H4 (cell line): ENCODE data around the gene PKDCC. TPM values are rescaled to one million over a fixed set of nuclear protein-coding genes. Genes with fewer than 3 reads are reported as not detected.
"Not testable (repeated sequence)": the region's sequence is repeated elsewhere in the genome, so short reads cannot be mapped to it uniquely, and the experiment has no call there.

ENCODE experiments used
- DNase-seq: peaks from one replicate; pipeline ENCODE4 v3.0.0-alpha.2; 2015; ENCODE audit warnings: low spot score
- total RNA-seq: library from RNA; depleted of rRNA; stranded (reverse); fragments of >200 nt; shearing (Covaris generic); gene quantifications from 2 replicates; pipeline ENCODE4 v1.2.3, GENCODE V29; 2014

Gene PKDCC
- total RNA-seq, 1 experiment from 2014 or later, result 10.2 TPM

DNA sequence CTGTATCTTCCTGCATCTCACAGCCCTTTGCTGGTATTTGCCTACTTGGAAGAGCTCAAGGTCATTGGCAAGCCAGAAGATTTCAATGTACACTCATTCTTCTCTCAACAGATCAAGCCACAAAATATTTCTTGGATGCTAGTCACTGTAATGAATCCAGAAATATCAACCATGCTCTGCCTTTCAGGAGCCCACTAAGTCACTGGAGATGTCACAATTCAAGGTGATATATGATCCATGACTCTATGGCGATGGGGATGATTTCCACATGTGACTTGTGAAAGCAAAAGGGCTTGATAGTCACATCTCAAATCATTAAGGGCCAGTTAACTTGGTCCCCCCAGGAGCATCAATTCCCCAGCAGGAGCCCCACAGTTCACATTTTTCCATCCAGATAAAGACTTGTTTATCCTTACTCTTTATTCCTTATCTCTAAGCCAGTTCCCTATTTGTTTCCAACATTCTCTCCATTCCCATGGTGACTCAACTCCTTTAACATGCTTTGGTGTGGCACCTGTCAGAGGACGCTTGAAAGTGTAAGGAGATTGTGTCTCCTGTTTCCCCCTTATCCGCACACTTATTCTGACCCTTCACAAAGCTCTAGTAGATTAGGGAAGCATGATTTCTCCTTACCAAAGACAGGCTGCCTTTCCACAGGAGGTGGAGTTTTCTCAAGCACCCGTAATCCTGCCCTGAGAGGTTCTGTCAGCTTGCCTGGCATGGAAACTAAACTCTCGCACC lies 15.8 kb downstream of the PKDCC start:
- DNase-seq, result no peak

DNA sequence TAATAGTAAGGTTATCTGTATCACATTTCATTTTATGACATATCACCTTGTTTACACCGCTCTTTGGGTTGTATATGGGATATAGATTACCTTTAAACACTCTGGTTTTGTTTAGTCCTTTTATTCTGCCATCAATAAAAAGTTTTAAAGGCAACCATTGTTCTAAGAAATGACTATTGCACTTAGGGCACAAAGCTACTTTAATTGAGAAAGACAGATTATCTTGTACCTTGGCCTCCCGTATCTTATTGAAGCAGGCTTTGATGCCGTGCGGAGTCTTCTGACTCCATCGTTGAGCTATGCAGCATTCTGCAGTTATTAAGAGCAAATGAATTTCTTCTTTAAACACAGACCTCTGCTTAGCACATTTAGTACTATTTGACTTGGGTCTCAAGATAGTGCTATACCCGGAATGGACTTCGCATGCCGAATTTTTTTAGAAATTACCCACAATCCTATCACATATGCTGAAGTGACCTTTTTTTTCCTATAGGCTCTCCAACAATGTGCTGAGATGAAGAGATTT lies 16.7 kb downstream of the PKDCC start:
- no peak for DNase-seq

DNA sequence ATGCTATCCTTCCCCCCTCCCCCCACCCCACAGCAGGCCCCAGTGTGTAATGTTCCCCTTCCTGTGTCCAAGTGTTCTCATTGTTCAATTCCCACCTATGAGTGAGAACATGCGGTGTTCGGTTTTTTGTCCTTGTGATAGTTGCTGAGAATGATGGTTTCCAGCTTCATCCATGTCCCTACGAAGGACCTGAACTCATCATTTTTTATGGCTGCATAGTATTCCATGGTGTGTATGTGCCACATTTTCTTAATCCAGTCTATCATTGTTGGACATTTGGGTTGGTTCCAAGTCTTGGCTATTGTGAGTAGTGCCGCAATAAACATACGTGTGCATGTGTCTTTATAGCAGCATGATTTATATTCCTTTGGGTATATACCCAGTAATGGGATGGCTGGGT lies 17.9 kb downstream of the PKDCC start:
- not testable (repeated sequence) for DNase-seq

DNA sequence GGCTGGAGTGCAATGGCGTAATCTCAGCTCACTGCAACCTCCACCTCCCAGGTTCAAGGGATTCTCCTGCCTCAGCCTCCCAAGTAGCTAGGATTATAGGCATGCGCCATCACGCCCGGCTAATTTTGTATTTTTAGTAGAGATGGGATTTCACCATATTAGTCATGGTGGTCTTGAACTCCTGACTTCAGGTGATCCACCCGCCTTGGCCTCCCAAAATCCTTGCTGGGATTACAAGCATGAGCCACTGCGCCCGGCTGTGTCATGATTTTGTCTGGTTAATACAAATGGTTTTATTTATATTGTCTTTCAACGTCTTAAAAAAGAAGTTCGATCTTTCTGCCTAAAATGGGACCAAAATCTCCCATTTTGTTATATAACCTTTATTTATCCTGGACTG lies 19.2 kb downstream of the PKDCC start:
- DNase-seq, result not testable (repeated sequence)

DNA sequence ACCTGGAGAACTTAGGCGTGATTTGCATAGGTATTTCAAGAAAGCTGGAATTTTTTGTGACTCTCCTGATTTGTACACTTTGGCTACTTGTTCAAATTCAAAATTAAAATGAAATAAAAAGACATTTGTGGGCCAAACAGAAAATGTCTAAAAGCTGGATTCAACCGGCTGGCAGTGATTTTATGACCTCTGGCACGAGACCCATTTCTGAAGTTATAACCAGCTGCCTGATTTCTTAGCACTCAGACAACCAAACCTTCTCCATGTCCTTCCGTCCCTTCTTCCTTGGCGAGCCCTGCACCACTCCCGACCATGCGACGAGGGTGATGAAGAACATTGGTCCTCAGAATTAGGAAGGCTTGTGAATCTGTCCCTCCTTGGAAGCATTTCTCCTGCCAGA lies 19.7 kb downstream of the PKDCC start:
- no peak for DNase-seq

DNA sequence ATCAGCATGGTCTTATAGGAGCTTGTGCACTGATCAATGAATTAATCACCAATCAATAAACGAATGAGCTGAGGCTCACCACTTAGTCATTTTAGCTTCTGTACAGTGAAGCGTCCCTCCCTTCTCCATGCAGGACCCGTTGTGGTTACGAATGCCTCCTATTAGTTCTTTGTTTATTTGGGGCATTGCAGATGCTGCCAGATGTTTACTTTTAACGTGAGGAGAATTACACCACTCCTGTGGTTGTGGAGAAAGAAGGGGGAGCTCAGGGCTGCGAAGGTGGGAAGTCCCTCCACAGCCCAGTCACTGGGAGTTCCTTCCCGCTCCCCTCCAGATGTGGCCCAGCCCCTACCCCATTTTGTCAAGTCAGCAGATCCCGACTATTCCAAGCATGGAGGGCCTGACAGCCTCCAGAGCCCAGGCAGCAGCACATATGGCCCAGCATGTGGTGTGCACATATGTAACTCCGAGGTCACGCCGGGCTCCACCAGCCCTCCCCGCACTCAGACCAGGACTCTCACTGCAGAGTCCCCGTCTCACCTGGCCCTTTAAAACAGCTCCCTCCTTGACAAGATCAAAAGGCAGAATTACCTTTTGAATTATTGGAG lies 20.9 kb downstream of the PKDCC start:
- DNase-seq, result peak; percentile 70

DNA sequence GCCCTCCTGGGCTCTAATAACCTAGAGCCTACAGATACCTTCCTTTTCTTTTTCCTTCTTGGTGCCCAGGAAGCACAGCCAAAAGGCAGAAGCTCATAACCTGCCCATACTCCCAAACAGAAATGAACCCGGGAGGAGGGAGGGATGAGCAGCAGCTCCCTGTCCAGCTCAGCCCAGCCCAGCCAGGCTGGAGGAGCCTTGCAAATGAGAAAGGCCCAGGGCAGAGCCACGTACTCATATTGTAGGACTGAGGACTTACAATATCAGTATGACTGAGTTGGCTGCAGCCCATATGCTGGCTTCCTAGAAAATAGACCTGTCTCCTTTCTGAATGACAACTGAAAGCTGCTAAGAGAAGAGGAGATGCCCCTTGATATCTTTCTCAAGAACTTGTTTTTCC lies 21.7 kb downstream of the PKDCC start:
- DNase-seq, result no peak

DNA sequence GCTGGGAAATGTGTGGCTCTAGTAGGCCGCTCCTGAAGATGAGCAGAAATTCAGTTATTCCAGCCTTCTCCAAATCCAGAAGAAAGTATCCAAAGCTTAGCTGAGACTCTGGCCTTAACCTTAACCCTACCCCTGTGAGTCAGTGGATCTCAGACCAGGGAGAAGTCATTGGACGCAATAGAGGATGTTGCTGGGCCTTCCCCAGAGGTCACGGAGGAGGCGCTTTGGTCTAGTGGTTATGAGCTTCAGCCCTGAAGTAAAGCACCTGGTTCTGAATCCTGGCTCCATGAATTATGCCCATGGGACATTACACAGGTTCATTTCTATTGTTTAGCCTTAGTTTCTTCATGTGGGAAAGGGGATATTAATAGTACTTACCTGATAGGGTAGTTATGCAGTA lies 24.0 kb downstream of the PKDCC start:
- no peak for DNase-seq

DNA sequence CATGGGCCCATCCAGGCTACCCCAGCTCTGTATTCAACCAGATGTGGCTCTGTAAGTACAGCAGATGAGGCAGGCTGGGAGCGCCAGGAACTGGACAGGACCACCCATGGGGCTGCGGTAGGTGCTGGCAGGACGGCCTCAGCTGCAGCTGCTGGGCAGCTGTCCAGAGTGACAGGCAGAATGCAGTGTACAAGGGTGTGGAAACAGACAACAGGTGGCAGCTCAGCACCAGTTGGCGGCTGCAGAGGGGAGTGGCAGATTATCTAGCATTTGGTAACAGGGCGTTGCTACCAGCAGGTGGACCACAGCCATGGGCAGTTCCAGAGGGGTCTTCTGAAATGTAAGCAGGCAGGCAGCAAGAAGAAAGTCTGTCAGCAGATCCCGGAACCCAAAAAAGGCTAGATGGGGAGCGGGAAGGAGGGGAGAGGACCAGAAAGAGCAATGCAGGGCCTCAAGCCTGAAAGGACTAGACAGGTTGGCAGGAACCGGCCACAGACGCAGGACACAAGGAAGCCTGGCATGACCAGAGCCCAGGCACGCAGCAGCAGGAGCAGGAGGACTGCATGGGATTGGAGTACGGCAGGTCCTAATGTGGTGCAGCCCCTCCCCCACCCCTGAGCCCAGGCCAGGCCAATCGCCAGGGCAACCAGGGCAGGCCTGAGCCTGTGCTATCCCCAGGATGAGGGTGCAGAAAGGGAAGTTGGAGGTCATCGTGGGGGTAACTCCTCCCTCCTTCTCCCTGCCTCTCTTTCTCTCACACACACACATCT lies 24.7 kb downstream of the PKDCC start:
- DNase-seq, result no peak

DNA sequence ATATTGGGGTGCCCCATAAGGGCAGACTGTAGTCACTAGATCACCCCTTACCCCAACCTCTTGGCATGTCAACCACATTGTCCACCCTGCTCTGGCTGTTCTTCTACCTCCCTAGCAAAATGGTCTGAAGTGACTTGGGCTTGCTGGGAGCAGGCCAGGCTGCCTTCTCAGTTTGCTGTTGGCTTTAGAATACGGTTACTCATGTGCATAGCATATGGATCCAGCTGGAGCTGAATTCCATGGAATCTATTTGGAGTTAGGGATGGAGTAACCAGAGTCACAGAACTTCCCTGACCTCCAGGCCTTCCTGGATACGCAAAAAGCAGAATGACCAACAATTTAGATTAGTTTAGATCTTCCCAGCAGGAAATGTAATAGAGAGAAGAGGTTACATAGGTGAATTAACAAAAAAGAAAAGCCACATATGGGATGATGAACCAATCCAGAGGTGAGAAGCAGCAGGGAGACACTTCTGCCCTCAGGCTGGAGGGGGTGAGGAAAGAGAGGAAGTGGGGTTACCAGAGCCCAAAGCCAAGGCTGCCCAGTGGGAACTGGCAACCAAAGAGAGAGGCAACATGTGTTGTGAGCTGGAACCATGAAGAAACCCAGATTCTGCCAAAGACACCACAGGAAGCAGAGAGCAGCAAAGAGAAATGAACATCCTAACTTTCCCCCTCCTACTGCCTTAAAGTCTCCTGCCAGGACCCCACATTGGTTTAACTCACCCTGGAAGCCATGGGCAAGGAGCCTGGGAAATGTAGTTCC lies 26.1 kb downstream of the PKDCC start:
- no peak for DNase-seq

DNA sequence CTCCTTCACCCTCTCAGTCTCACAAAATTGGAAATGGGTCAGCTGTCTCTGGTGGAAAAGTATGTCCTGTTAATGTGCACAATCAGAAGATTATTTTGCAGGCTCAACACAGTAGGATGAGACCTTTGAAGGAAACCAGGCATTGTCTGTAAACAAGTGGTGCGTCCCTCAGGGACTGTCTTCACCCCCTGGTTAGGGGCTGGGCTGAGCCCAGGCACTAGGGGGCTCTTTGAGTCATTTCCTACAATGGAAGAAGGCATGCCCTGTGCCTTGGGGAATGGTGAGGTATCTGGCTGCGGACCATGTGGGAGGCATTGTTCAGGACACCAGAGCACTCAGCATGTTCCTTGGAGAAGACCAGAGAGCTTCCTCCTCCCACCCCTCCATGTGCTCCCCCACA lies 26.8 kb downstream of the PKDCC start:
- no peak for DNase-seq

DNA sequence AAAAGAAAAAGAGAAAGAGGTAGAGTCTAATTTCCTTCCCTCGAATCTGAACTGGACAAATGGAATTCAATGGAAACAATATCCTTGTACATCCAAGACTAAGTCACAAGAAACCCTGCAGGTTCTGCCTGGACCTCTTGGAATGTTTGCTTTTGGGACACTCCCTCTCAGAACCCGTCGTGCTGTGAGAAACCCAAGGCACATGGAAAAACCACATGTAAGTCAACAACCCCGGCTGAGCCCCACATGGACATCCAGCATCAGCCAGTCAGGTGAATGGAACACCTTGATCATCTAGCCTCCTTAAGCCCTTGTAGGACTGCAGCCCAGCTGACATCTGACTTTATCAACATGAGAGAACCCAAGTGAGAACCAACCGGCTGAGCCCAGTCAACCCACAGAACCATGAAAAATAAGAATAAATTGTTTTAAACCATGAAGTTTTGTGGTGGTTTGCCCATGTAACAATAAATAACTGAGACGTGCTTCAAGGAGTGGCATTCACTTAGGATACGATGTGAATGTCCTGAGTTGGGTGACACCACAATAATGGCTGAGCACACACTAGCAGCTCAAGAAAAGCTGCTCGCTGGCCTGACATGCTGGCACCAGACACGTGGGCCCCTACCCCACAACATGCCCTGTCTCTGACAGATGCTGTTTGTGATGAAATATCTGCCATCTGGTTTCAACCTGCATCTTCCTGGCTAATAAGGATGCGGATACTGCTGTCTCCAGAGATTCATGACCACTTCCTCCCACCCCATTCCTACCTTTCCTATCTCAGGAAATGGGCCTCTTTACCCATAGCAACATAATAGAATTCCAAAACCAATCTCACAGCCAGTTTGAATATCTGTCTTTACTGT lies 28.8 kb downstream of the PKDCC start:
- no peak for DNase-seq

DNA sequence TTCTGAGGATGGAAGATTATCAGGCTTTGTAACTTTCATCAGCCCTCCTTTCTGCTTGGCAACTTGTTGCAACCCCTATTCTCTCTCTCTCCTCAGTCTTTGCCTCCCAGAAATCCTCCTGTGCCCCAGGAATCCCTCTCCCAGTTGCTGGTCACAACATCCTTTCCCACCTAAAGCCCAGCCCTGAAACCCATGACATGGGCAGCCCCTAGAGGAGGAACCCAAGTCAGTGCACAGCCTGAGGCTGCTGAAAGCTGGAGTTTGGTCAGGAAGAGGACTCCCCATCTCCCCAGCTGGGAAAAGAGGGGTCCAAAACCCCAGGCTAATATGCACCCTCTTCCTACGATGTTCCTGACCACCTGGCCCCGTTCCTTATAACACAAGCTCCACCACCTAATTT lies 29.5 kb downstream of the PKDCC start:
- no peak for DNase-seq

DNA sequence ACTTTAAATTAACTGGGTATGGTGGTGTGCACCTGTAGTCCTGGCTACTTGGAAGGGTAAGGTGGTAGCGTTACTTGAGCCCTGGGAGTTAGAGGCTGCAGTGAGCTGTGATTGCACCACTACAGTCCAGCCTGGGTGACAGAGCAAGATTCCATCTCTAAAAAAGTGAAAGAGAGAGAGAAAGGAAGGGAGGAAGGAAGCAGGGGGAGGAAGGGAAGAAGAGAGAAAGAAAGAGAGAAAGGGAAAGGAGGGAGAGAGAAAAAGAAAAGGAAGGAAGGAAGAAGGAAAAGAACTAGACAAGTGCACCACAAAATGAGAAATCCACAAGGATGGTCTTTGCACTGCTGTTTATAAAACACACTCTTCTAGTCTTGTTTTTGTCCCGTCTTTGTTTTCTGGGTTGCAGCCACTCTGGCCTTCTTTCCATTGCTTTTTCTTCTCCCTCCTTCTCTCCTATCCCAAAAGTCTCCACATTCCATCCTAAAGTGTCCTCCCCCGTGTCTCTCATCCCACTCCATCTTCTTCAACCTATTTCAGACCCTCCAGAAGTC lies 32.0 kb downstream of the PKDCC start:
- no peak for DNase-seq

DNA sequence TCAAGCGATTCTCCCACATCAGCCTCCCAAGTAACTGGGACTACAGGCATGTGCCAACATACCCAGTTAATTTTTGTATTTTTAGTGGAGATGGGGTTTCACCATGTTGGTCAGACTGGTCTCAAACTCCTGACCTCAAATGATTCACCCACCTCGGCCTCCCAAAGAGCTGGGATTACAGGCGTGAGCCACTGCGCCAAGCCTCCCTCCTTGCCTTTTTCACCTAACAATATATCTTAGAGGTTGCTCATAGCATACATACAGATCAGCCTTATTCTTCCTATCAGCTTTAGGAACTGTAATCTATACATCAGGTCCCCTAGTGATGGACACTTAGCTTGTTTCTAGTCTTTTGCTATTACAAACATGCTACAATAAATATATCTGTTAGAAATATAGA lies 33.3 kb downstream of the PKDCC start:
- not testable (repeated sequence) for DNase-seq

DNA sequence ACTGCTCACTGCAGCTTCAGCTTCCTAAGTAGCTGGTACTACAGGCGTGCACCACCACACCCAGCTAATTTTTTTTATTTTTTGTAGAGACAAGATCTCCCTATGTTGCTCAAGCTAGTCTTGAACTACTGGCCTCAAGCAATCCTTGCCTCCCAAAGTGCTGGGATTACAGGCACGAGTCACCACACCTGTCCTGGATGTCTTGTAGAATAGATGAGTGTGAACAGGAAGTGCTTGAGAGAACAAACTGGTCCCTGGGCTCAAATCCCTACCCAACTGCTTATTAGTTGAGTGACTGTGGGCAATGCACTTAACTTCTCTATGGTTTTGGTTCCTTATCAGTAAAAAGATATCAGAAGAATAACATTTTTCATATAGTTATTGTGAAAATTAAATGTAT lies 34.2 kb downstream of the PKDCC start:
- DNase-seq, result no peak

DNA sequence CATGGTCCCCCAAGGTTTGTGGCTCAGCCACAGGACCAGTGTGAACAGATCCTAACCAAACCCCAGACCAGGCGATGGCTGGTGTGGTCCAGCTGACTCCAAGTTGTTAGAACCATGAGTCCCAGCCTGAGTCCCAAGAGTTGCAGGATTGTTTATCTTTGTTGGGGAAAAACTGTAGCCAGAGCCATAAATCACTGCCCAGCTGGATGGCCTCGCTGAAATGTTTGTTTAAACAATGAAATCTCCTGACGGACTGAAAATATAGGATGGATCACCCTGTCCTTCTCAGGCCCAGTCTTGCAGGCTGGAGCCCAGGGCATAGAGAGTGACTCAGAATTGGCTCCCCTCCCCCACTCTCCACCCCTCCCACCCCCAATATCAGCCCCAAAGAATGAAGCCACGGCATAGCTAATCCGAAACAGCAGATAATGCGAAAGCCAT lies 36.4 kb downstream of the PKDCC start:
- peak; percentile 85 for DNase-seq

DNA sequence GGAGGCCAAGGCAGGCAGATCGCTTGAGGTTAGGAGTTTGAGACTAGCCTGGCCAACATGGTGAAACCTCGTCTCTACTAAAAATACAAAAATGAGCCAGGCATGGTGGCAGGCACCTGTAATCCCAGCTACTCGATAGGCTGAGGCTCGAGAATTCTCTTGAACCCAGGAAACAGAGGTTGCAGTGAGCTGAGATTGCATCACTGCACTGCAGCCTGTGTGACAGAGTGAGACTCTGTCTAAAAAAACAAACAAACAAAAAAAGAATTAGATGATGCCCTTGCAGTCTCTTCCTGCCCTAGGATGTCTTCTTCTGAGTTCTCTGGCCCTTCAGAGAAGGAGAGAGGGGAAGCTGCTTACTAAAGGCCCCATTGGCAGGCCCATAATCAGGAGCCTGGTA lies 37.2 kb downstream of the PKDCC start:
- DNase-seq, result not testable (repeated sequence)

DNA sequence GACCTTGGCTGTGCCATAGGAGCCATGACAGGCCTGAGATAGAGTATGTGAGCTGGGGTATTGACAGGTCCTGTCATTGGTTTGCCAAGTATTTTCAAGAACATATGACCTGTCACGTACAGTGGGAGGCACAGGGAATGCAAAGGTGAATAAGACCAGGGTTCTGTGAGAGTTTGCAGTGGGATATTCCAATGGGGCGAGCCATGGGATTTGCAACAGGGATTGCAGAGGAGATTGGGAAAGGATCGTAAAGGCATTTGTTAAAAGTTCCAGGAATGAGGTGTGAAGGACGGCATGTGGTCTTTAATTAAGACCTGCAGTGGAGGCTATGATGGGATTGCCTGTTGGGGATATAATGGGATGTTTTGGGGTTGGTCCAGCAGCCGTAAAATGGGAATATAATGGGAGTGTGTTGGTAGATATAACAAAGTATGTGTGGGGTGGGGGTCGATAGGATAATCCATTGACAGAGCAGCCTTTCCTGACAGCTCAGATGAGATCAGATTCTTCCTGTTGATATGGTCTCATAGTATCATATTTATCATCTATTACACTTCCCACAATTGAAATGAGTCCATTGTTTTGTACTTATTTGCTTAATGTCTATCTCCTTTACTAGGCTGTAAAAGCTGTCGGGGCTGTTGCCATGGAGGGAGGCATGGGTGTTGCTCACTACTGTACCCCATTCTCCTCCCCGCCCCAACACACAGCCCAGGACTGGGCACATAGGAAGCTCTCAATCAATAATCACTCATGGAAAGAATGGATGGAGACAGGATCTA lies 38.1 kb downstream of the PKDCC start:
- no peak for DNase-seq

DNA sequence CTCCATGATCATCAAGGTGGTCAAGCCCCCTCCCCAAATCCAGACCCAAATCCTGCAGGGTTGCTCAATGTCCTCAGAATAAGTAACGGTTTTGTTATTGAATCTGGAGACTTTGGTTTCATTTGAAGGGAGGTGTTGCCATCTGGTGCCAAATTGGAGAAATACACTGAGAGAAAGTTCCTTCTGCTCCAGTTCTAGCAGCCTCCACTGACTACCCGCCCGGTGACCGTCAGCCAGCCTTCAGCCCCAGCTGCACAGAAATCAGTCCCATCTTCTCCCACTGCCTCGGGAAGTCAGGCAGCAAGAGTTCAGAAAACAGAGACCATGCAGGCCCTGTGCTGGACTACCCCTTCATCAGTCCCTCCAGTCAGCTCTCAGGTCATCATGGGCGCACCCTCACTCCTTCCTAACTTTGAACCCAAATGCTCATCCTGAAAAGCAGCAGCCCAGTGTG lies 38.7 kb downstream of the PKDCC start:
- DNase-seq, result peak; percentile 61
